H1 (cell line): ENCODE results near the gene PLAA. TPM values are rescaled to one million over a fixed set of nuclear protein-coding genes. Genes with fewer than 3 reads are reported as not detected.

Experiments
- CTCF ChIA-PET: fragments of 300-600 bp; sonication (Branson Sonifier 250); formaldehyde crosslinking; loops from one replicate; lab custom pipeline; 2021; ENCODE audit not compliant: partially characterized antibody; lab: Charles Lee
- POLR2A ChIA-PET: fragments of 300-600 bp; sonication (Branson Sonifier 250); formaldehyde crosslinking; loops from one replicate; lab custom pipeline; 2021; ENCODE audit warnings: inconsistent platforms; ENCODE audit not compliant: partially characterized antibody; lab: Charles Lee
- DNase-seq, 2 experiments: peaks; one replicate each; pipeline versions ENCODE4 v3.0.0 to v3.0.0-alpha.2; 2010 to 2022; ENCODE audit warnings: low spot score in 2 of 2, low read depth in 1 of 2, mixed read lengths in 1 of 2
- FAIRE-seq: peaks from 2 replicates; lab custom pipeline; 2011; peaks lifted over from hg19 to GRCh38; lab: Jason Lieb, UNC
- H2AFZ ChIP-seq: 2 replicates; pipeline ENCODE4 v1.8.1; 2012; ENCODE audit warnings: low read length, inconsistent platforms
- H2AK5ac ChIP-seq: 2 replicates; pipeline ENCODE4 v1.6.1; 2013; ENCODE audit warnings: low read depth, low read length
- H2BK120ac ChIP-seq: replicated peaks from 2 replicates; pipeline ENCODE3; 2013; ENCODE audit warnings: low read depth, low read length, inconsistent platforms
- H2BK12ac ChIP-seq: 2 replicates; pipeline ENCODE4 v1.6.1; 2013; ENCODE audit warnings: low read depth, low read length
- H2BK15ac ChIP-seq: 2 replicates; pipeline ENCODE4 v1.6.1; 2013; ENCODE audit warnings: low read length
- H2BK20ac ChIP-seq: 2 replicates; pipeline ENCODE4 v1.6.1; 2013; ENCODE audit warnings: low read length
- H2BK5ac ChIP-seq: 2 replicates; pipeline ENCODE4 v1.6.1; 2013; ENCODE audit warnings: low read depth, low read length
- H3K14ac ChIP-seq: 2 replicates; pipeline ENCODE4 v1.6.1; 2013; ENCODE audit warnings: inconsistent platforms; ENCODE audit not compliant: insufficient read length
- H3K18ac ChIP-seq: 2 replicates; pipeline ENCODE4 v1.6.1; 2013; ENCODE audit warnings: low read length; ENCODE audit errors: extremely low read depth
- H3K23ac ChIP-seq: 2 replicates; pipeline ENCODE4 v1.6.1; 2013; ENCODE audit warnings: inconsistent platforms; ENCODE audit not compliant: insufficient read length
- H3K23me2 ChIP-seq: 2 replicates; pipeline ENCODE4 v1.6.1; 2013; ENCODE audit warnings: low read depth, low read length
- H3K27ac ChIP-seq: 2 replicates; pipeline ENCODE4 v1.6.1; 2011; ENCODE audit warnings: low read depth, low read length, inconsistent platforms
- H3K27me3 ChIP-seq, 4 experiments: replicated peaks in 1 of 4; 1 replicate in 1 of 4; 2 replicates in 3 of 4; pipeline versions ENCODE4 v1.6.1 to v1.8.1; 2011 to 2013; ENCODE audit warnings: low read length in 3 of 4, mild to moderate bottlenecking in 3 of 4, inconsistent platforms in 2 of 4, mixed read lengths in 2 of 4, moderate library complexity in 1 of 4; ENCODE audit not compliant: control insufficient read depth in 3 of 4, insufficient read depth in 3 of 4; ENCODE audit errors: extremely low read depth in 1 of 4
- H3K36me3 ChIP-seq, 4 experiments: 2 replicates each; pipeline versions ENCODE4 v1.6.1 to v1.8.1; 2011 to 2013; ENCODE audit warnings: mild to moderate bottlenecking in 4 of 4, low read length in 3 of 4, moderate library complexity in 2 of 4, control low read depth in 1 of 4, inconsistent platforms in 1 of 4; ENCODE audit not compliant: insufficient read depth in 4 of 4, control insufficient read depth in 2 of 4
- H3K4ac ChIP-seq: replicated peaks from 2 replicates; pipeline ENCODE3; 2013; ENCODE audit warnings: low read length, low read depth, mixed read lengths, inconsistent platforms; ENCODE audit not compliant: insufficient read length
- H3K4me1 ChIP-seq, 4 experiments: replicated peaks in 1 of 4; 1 replicate in 1 of 4; 2 replicates in 3 of 4; pipeline versions ENCODE4 v1.6.1 to v1.8.1; 2011 to 2013; ENCODE audit warnings: low read length in 3 of 4, inconsistent platforms in 2 of 4, mixed read lengths in 1 of 4; ENCODE audit not compliant: insufficient read depth in 4 of 4, control insufficient read depth in 3 of 4
- H3K4me2 ChIP-seq, 2 experiments: 2 replicates each; pipeline versions ENCODE4 v1.6.1 to v1.8.1; 2011 to 2013; ENCODE audit warnings: low read depth in 2 of 2, low read length in 2 of 2, control low read depth in 1 of 2, inconsistent platforms in 1 of 2, mild to moderate bottlenecking in 1 of 2; ENCODE audit not compliant: insufficient read depth in 1 of 2
- H3K4me3 ChIP-seq, 4 experiments: fragments of 200-600, 300-600 bp in 1 of 4; sonication (generic), shearing (Covaris generic), sonication (Bioruptor Twin) in 1 of 4; 2 replicates each; pipeline versions ENCODE4 v1.5.1 to v1.8.1; 2011 to 2016; ENCODE audit warnings: low read length in 4 of 4, low read depth in 3 of 4, control low read depth in 2 of 4, inconsistent platforms in 2 of 4, mild to moderate bottlenecking in 2 of 4, mixed read lengths in 1 of 4, moderate library complexity in 1 of 4; ENCODE audit not compliant: insufficient read depth in 2 of 4; ENCODE audit errors: extremely low read depth in 1 of 4
- H3K56ac ChIP-seq: replicated peaks from 2 replicates; pipeline ENCODE3; 2013; ENCODE audit warnings: low read depth, mild to moderate bottlenecking, mixed read lengths, low read length, inconsistent platforms; ENCODE audit not compliant: insufficient read length
- H3K79me1 ChIP-seq: 2 replicates; pipeline ENCODE4 v1.6.1; 2013; ENCODE audit warnings: low read depth, low read length, control low read depth
- H3K79me2 ChIP-seq, 2 experiments: 2 replicates each; pipeline versions ENCODE4 v1.6.1 to v1.8.1; 2012 to 2013; ENCODE audit warnings: low read length in 2 of 2, mild to moderate bottlenecking in 2 of 2, inconsistent platforms in 1 of 2; ENCODE audit not compliant: insufficient read depth in 2 of 2, control insufficient read depth in 1 of 2
- H3K9ac ChIP-seq, 4 experiments: replicated peaks in 1 of 4; 1 replicate in 1 of 4; 2 replicates in 3 of 4; pipeline versions ENCODE4 v1.6.1 to v1.8.1; 2011 to 2013; ENCODE audit warnings: low read depth in 3 of 4, low read length in 3 of 4, control low read depth in 2 of 4, mild to moderate bottlenecking in 2 of 4, moderate library complexity in 2 of 4, inconsistent platforms in 1 of 4; ENCODE audit errors: extremely low read depth in 1 of 4
- H3K9me3 ChIP-seq, 2 experiments: 2 replicates each; pipeline versions ENCODE4 v1.6.1 to v1.8.1; 2012 to 2013; ENCODE audit warnings: mild to moderate bottlenecking in 2 of 2, moderate library complexity in 2 of 2, control low read depth in 1 of 2, inconsistent platforms in 1 of 2, low read depth in 1 of 2, low read length in 1 of 2, mixed read lengths in 1 of 2; ENCODE audit not compliant: insufficient read depth in 2 of 2
- H4K20me1 ChIP-seq, 2 experiments: replicated peaks in 1 of 2; 2 replicates each; pipeline versions ENCODE3 to v1.8.1; 2011 to 2013; ENCODE audit warnings: inconsistent platforms in 2 of 2, low read length in 2 of 2, mild to moderate bottlenecking in 1 of 2; ENCODE audit not compliant: insufficient read depth in 2 of 2, control insufficient read depth in 1 of 2
- H4K5ac ChIP-seq: 2 replicates; pipeline ENCODE4 v1.6.1; 2013; ENCODE audit warnings: low read length, low read depth, mixed read lengths, inconsistent platforms; ENCODE audit not compliant: insufficient read length
- H4K8ac ChIP-seq: 2 replicates; pipeline ENCODE4 v1.8.0; 2013; ENCODE audit warnings: mild to moderate bottlenecking, moderate library complexity, low read length, inconsistent platforms; ENCODE audit not compliant: insufficient read depth; ENCODE audit errors: extremely low read depth
- H4K91ac ChIP-seq: replicated peaks from 2 replicates; pipeline ENCODE3; 2013; ENCODE audit warnings: low read length, mixed read lengths, inconsistent platforms; ENCODE audit not compliant: insufficient read length
- ASH2L ChIP-seq: fragments of 200-600, 300-600 bp; sonication (generic); IDR thresholded peaks from one replicate; pipeline ENCODE4 v1.7.1; 2017; ENCODE audit warnings: low read length
- CTCF ChIP-seq, 3 experiments: IDR thresholded peaks; 1 replicate in 2 of 3; 2 replicates in 1 of 3; pipeline versions ENCODE4 v1.5.1 to v1.6.1; 2011; ENCODE audit warnings: low read length in 3 of 3, mild to moderate bottlenecking in 3 of 3, inconsistent platforms in 2 of 3, low read depth in 1 of 3, moderate library complexity in 1 of 3; ENCODE audit not compliant: insufficient read depth in 1 of 3; ENCODE audit errors: control extremely low read depth in 1 of 3
- RAD21 ChIP-seq, 2 experiments: IDR thresholded peaks in 1 of 2; conservative IDR thresholded peaks in 1 of 2; 2 replicates each; pipeline ENCODE4 v1.6.1; 2011; ENCODE audit warnings: low read depth in 2 of 2, low read length in 2 of 2, improper control_type of control experiment in 1 of 2, inconsistent platforms in 1 of 2, mild to moderate bottlenecking in 1 of 2, moderate library complexity in 1 of 2
- WGBS, 2 experiments: shearing (Covaris generic) in 1 of 2; methylation state at CpG; one replicate each; pipeline versions ENCODE4 v1.1.6 to v1.1.7; 2013 to 2015; ENCODE audit warnings: low lambda C conversion rate in 2 of 2, mixed read lengths in 2 of 2, inconsistent platforms in 1 of 2, low coverage in 1 of 2, missing lambda C conversion rate in 1 of 2; ENCODE audit not compliant: insufficient replicate concordance in 2 of 2, insufficient coverage in 1 of 2, insufficient read length in 1 of 2; ENCODE audit errors: extremely low coverage in 1 of 2, missing lambda C conversion rate in 1 of 2; 5-methylcytosine and 5-hydroxymethylcytosine counted together
- polyA plus RNA-seq, 7 experiments: library from polyadenylated mRNA; depleted of rRNA in 3 of 7; stranded (reverse) in 5 of 7; unstranded in 2 of 7; fragments of >200 nt in 5 of 7; fragments of 200-250 nt in 2 of 7; gene quantifications; 1 replicate in 5 of 7; 2 replicates in 1 of 7; 4 replicates in 1 of 7; pipeline versions ENCODE4 v1.2.1 to v1.2.3, GENCODE V29; 2011 to 2013; ENCODE audit warnings: missing spikeins in 2 of 7, mixed read lengths in 2 of 7
- total RNA-seq: library from RNA; stranded (reverse); fragmentation: NEBNext Ultra II Directional; extraction: Animal tissue kit (Norgen Biotek cat#: 25700); gene quantifications from 2 replicates; pipeline ENCODE4 v1.2.1, GENCODE V29; 2021

PLAA gene
- total and polyA plus RNA-seq, 2 of the 8 experiments (the other 6 are each of a cell fraction or from before 2014, with no cell fraction given): 19.2 to 64.2 TPM

GRCh38 chr9:26863074-26863473, 84.0 kb downstream of the PLAA start:
- Histone ChIP-seq H3K18ac (no peak overlapping the region), H4K8ac (no peak overlapping the region), H3K4ac (no peak overlapping the region), H4K91ac (no peak overlapping the region), H3K9me3 (no peaks in the 10 kb centered on the region), H3K56ac (no peak overlapping the region), H3K4me2 (no peak overlapping the region), H3K27me3 (no peaks in the 10 kb centered on the region), H2AFZ (no peak overlapping the region), H3K79me1 (no peaks in the 10 kb centered on the region), H2BK5ac (no peak overlapping the region), H2AK5ac (no peak overlapping the region), H3K79me2 (no peaks in the 10 kb centered on the region), H3K23ac (no peak overlapping the region), H3K9ac (no peak overlapping the region), H4K5ac (no peak overlapping the region), H3K27ac (no peak overlapping the region), H2BK12ac (no peak overlapping the region), H2BK20ac (no peak overlapping the region), H2BK15ac (no peak overlapping the region), H3K23me2 (no peaks in the 10 kb centered on the region), H3K36me3 (peaks cover 2 to 25% (median 13%) of the 10 kb centered on the region in 4 experiments; a peak in 6 of 8 replicates), H3K4me3 (no peak overlapping the region), H3K14ac (no peak overlapping the region), H3K4me1 (no peaks in the 10 kb centered on the region), H2BK120ac (no peak overlapping the region), H4K20me1 (peaks cover 0 to 2% of the 10 kb centered on the region in 2 experiments)
- CTCF ChIA-PET: interaction anchor here (1.2 to 2.1 kb wide), 4 partner anchors 29 to 209 kb away, joined by 3 to 7 read pairs (median 4); partner anchors contain the start of gene CAAP1
- peak; percentile 46 to 50 for TF ChIP-seq RAD21 (IDR thresholded peaks at IDR 0.05 in 1 of 2, conservative IDR thresholded peaks at IDR 0.05 in 1 of 2; ENCODE audit: low read depth in 2 of 2, low read length in 2 of 2)
- no peak for TF ChIP-seq ASH2L
- TF ChIP-seq CTCF (IDR thresholded peaks at IDR 0.05; ENCODE audit: control extremely low read depth in 1 of 3, insufficient read depth in 1 of 3, low read depth in 1 of 3, low read length in 3 of 3): peak in 1 of 3 experiments; percentile 21; a peak in 1 of 4 replicates
- no peak for FAIRE-seq
- DNase-seq: no peak
- 77% methylated on average over 1 of the region's 1 CpG; no CpG with 5 or more reads in 1 of the 2 experiments for WGBS, 2 experiments
- POLR2A ChIA-PET: interaction anchor here (0.8 kb wide), 1 partner anchor 29 kb away, joined by 4 read pairs; no protein-coding TSS in a partner anchor
